PC-9 (cell line): Measurements from ENCODE around the gene TMEM187.

Source experiments
- CTCF ChIP-seq: fragments of 200-600 bp; sonication (generic); conservative IDR thresholded peaks from 2 replicates; pipeline ENCODE4 v1.6.1; 2017; ENCODE audit warnings: mixed run types, antibody characterized with exemption, mild to moderate bottlenecking, moderate library complexity
- EZH2 ChIP-seq: fragments of 200-600 bp; sonication (generic); IDR thresholded peaks from 2 replicates; pipeline ENCODE4 v1.8.0; 2017; ENCODE audit warnings: antibody characterized with exemption, low read depth

- TF ChIP-seq CTCF (no peak), EZH2 (no peak)
These were observed 22.9 kb downstream of the TMEM187 start for GRCh38 chrX:153995504-153995903.
